GM18861 (cell line): Measurements from ENCODE around the gene ZNF503.

Experiments
- ATAC-seq: cut with Tn5 transposase; IDR thresholded peaks from one replicate; pipeline ENCODE4 v1.9.1; 2021; ENCODE audit not compliant: unreplicated experiment

The ZNF503 gene, protein sequence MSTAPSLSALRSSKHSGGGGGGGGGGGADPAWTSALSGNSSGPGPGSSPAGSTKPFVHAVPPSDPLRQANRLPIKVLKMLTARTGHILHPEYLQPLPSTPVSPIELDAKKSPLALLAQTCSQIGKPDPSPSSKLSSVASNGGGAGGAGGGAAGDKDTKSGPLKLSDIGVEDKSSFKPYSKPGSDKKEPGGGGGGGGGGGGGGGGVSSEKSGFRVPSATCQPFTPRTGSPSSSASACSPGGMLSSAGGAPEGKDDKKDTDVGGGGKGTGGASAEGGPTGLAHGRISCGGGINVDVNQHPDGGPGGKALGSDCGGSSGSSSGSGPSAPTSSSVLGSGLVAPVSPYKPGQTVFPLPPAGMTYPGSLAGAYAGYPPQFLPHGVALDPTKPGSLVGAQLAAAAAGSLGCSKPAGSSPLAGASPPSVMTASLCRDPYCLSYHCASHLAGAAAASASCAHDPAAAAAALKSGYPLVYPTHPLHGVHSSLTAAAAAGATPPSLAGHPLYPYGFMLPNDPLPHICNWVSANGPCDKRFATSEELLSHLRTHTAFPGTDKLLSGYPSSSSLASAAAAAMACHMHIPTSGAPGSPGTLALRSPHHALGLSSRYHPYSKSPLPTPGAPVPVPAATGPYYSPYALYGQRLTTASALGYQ

DNA sequence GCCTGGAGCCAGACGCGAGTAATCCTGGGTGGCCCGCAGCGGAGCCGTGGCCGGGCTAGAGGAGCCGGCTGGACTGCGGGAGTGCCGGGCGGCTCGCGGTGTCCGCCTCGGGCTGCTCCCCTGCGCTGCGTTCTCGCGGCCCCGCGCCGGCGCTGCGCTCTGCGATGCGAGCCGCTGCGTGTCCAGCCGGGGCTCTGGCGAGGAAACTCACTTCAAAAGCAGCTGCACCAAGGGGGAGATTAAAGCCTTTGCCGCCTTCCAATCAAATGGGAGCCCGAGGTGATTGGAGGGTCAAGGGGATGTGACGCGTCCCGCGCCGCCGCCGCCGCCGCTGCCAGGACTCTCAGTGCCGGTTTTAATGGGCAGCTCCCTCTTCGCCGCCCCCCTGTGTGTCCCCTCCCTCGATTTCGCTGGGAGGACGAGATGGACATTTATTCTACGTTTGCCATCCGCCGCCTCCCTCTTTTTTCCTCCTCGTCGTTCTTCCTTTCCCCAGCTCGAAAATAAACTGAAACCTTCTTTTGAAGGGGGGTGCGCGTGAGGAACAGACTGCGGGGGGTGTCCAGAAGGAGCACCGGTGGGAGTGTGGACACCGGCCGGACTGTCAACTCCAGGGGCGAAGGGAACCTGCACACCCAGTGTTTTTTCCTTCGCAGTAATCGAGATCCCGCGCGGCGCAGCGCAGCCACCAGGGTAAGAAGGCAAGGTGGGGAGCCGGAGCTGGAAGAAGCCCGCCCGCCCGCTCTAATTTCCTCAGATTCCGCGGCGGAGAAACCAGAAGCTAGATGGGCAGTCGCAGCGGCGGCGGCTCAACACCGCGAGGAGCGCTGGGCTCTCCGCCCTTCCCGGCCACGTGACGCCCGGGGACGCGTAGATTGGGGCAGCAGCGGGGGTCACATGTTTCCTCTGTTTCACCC, at the start of gene ZNF503:
Gene ZNF503, minus strand, starts transcription at position 196 of the 917 bp plus-strand sequence. CDS start 345 bp downstream, outside the sequence.
- ATAC-seq, result peak; percentile 53

DNA sequence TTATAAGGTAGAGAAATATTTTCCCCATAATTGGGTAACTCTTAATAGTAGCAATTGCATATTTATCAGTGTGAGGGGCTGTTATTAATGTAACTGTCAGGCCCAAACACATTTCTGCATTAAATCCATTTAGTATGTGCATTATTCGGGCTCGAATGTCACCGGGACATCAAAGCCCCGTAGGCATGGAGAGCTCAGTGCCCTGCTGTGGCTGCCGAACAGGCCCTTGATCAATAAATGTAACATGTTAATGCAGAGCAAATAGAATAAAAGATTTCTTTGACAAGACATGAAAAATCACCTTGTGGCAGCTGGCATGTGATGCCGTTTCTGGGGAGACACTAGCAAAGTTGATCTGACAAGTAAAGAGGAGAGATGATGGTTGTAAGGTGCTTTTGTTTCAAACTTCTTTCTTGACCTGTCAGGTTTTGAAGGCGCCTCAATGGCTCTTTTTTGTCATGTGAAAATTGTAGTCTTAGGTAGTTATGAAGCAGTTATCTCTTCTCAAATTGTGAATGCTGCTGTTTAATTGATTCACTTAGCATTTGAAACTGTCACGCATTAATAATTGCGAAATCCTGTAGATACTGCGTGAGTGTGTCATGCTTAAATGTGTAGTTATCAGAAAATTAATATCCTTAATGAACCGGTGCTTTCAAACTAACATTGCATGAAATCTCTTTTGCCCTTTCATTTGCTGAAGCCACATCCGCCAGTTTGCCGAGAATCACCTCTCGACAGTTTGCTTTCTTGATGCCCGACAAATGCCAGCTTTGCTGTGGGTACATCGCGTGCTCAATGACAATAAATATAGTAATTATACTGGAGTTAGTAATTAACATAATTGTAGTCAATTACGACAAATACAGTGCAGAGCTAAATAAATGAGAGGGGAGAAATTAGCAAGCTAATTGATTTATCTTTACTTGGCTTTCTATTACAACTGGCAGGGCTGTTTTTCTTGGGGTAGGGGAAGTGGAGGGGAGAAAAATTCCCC, 49.4 kb upstream of the ZNF503 start:
- no peak for ATAC-seq

DNA sequence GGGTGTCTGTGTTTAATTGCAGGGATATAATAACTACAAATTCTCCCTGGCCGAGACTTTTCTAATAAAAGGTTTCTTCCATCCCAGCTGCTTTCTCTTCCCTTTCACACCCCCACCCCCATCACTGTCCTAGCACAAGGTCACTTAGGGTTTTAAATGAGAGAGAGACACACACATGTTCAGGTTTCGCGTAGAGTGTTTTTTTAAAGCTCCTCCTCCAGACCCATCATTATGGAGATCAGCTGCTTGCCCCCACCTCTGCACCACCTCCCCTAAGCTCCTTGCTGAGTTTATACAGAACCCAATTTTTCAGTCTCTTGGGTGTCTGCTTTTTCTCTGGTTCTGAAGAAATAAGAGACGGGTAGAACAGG, 48.5 kb upstream of the ZNF503 start:
- no peak for ATAC-seq

DNA sequence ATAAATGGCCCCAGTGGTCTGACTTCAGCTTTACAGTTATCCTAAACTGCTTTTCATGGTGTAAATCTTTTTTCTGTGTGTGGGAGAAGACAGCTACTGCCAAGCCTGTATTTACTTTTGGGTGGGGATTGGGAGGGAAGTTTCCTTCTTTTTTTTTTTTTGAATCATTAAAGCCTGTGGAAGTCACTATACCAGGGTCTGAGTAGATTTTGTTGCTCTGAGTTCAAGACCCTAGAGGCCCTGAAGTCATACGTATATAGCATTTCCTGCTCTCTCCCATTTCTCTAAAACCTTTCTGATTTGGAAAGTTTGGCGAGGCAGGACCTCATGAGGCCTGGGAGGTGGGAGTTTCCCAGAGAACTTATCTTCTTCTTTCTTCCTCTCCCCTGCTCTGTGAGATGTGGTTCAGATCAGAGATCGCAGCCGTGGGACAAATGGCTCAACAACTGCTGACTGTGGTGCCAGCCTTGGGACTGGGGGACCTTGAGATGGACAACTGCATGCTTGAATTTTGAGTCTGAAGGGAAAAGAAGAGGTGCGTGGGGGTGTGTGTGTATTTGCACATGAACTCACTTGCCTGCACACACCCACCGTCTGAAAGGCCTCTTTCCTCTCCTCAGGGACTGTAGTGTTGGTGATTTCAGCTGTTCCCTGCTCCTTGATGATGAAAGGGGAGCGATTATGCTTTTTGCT, 48.0 kb upstream of the ZNF503 start:
- ATAC-seq, result no peak

DNA sequence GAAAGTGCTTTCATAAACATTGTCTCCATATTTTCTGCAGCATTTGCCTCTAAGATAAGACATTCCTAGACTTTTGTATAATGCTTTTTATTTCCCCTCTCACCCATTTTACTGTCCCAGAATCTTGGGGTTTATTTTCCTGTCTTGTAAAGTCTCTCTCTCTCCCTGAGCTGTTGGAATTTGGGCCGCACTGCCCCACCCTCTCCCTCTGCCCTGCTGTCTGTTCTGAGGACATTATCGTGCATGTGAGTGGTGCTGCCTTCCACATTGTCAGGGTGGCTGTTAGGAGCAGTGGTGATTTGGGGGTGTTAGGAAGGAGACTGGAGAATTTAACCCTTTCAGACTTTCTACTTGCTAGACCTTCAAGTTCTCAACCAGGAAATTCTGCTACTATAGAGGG, 46.6 kb upstream of the ZNF503 start:
- ATAC-seq, result no peak

DNA sequence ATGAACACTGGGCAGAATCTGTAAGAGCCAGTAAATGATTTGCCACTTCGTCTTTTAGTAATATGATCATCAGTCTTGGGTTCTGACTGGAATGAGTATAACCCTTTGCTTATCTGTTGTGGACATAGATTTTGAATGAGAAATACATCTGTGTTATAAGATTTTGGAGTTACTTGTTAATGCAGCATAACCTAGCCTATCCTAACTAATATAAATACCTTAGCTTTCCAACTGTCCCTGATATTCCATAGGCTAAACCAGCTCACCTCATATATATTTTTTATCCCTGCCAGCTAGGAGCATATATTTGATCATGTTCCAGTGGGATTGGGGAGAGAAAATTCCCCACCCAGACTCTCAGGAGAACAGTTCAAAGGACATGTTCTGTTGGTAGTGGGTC, 44.9 kb upstream of the ZNF503 start:
- no peak for ATAC-seq

DNA sequence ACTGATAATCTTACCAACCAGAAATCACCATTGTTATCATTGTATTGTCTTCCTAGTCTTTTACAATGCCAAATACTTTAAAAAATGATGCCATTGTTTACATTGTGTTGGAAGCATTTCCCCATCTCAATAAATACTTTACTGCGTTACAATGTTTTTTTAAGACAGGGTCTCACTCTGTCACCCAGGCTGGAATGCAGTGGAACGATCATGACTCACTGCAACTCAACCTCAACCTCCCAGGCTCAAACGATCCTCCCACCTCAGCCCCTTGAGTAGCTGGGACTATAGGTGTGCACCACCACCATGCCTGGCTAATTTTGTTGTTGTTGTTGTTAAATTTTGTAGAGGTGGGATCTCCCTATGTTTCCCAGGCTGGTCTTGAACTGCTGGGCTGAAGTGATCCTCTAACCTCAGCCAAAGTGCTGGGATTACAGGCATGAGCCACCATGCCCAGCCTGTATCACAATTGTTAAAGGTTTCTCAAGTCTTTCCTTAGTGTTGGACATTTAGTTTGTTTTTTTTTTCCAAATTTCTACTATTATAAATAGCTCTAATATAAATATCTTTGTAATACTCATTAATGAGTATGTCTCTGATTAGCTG, 43.3 kb upstream of the ZNF503 start:
- ATAC-seq, result no peak

DNA sequence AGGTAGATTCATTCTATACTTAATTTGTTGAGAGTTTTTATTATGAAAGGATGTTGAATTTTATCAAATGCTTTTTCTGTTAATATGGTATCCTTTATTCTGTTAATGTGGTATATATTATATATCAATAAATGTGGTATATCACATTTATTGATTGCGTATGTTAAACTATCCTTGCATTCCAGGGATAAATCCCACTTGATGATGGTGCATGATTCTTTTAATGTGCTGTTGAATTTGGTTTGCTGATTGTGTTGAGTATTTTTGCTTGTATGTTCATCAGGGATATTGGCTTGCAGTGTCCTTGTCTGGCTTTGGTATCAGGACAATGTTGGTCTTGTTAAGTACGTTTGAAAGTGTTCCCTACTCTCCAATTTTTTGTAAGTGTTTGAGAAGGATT, 41.8 kb upstream of the ZNF503 start:
- no peak for ATAC-seq

DNA sequence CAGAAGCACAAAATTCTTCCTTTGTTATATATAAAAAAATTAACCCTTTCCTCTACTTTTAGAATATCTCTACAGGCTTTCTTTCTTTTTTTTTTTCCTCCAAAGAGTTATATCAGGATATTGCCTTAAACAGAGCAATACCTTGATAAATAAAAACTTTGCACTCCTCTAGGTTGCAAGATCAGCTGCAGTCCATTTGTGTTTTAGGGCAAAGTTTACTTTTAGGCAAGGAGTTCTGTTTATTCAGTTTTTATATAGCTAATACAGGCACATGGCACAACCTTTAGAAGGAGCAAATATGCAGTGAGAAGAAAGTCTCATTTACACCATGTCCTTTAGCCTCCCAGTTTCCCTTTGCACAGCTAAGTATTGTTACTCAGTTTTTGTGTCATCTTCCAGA, 40.1 kb upstream of the ZNF503 start:
- ATAC-seq, result no peak

DNA sequence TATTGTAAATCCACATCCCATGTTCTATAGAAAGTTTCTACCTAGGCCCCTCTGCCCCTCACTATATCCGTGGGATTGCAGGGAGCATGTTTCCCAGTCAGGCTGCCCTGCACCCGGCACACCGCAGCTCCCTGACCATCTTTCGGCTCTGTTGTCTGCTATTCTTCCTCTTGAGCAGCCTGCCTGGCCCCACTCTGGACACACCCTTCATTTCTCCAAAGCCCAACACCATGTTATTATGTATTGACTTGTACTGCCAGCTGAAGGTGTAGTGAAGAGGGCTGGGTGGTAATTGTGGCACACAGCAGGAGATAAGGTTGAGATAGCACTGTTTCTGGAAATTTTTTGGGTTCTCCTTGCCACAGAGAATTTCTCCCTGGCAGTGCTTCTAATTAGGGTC, 39.6 kb upstream of the ZNF503 start:
- ATAC-seq, result no peak

DNA sequence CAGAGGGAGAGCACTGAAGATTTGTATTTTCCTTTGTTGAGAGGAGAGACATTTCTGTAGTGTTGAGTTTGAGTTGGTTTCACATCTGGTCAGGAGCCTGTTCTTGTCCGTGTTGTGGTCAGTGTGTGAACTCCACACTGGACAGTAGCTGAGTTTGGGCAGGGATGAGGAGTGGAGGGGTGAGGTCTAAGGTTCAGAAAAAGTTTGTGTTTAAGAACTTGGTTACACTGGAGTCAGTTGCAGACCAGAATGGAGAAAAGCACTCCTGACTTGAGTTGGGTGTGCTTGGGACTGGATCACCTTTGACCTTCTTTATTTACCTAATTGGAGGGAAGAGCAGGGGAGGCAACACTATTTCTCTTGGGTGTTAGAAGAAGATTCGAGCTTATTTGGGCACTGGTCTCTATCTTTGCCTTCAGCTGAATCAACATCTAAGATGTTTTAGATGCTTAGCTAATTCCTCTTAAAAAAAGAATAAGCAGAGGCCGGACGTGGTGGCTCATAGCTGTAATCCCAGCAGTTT, 38.8 kb upstream of the ZNF503 start:
- no peak for ATAC-seq

DNA sequence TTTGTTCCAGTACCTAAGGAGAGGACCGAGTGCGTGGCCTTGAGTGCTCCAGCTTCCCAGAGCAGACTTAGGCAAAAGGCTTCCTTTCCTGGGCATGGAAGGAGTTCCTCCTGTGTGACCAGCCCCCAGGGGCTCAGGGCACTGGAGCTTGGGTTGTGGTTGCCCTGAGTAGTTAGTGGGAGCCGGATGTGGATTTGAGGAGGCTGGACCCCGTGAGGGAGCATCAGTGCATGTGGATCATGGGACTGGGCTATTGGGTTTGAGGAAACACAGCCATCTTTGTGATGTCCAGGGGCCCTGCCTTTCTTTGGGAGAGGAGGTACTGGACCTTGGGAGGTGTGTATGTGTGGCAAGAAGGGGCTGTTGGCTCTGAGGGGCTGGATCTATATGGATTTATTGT, 38.2 kb upstream of the ZNF503 start:
- no peak for ATAC-seq

DNA sequence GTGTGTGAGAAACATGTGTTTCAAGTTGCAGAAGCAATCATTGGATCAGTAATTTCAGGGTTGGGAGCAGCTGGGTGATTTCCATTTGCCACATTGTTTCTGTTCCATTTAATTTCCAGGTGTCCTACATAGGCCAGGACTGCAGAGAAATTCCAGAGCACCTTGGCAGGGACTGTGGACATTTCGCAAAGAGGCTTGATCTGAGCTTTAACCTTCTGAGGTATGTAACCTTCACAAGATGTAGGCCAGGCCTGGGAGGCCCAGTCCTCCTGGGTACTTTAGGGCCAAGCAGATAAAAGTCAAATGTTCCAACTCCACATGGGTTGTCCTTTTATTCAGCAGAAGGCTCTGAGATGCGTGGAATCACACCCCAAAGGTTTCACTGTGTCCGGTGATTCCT, 36.7 kb upstream of the ZNF503 start:
- no peak for ATAC-seq

DNA sequence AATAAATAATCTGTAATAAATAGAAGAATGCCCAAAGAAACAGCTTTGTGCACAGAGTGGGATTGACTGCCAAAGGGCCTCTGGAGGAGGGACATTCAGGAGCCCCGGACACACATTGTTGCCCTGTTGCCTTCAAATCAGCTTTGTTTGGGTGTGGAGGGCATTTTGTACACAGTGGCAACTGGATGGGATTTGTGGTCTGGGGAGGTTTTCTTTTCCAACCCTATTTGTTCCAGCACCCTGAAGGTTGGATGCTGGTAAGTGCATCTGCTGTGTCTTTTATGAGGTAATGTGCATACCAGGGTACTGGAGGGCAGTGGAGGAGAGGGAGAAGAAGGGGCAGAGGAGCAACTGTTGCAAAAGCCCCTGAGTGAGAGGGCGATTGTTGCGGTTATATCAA, 36.1 kb upstream of the ZNF503 start:
- no peak for ATAC-seq

DNA sequence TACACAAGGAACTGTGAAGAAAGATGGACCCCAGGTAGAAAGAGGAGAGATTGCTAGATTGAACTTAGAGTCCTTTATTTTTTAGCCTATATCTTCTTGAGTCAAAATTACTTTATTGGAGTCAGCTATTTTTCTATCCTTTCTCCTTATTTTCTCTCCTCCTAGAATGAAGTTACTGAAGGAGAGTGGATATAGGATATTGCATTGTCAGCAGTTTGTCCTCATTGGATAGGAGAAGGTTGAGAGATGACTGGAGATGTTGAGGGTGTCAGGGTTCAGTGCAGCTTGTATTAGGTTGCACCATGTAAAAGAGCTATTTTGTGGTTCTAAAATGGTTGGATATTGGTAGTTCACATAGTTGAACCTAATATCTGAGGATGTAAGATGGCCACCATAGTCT, 35.3 kb upstream of the ZNF503 start:
- ATAC-seq, result no peak

DNA sequence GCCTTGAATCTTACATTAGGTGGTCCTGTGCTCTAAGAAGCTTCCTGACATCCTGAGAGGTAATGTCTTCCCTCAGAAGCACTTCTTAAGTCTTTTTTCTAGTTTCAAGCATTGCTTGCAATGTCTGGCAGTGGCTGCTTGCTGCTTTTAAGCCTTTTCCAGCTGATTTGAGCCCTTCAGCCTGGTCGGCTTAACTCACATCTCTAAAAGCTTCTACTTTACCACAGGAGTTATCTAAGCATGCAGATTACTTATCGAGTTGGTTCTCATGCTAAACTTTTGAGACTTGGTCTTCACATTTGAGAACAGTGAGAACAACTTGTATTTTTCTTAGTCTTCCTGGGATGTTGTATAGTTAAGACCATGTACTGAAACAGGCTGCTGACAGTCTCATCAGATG, 33.7 kb upstream of the ZNF503 start:
- ATAC-seq, result no peak

DNA sequence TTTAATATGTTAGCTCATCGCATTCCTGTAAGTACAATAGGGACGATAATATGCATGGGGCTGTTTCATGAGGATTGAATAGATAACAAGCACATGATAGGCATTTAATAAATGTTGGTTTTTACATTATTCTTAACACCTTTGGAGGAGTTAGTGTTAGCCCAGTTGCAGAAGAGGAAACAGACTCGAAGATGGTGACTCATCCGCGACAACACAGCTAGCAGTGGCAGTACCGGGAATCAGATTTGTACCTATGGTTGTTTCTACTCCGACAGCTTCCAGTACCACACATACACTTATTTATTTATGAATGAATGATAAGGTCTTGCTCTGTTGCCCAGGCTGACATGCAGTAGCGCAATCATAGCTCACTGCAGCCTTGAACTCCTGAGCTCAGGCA, 32.7 kb upstream of the ZNF503 start:
- no peak for ATAC-seq

DNA sequence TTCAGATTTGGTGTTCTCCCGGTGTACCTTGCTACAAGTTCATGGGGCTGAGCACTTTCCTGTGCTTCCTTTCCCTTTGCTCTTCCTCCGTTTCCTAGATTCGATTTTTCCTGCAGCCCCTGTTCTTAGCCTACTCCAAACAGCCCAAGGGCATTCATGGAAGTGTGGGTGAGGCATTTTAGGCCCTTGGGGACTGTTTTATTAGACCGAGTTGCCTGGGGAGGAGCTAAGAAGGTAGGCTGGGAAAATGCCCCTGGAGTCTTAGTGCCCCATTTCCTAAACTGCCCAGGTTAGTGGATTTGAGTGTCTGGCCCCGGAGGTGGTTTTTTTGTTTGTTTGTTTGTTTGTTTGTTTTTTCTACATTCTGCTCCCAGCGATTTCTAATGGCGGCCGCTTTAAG, 31.7 kb upstream of the ZNF503 start:
- no peak for ATAC-seq

DNA sequence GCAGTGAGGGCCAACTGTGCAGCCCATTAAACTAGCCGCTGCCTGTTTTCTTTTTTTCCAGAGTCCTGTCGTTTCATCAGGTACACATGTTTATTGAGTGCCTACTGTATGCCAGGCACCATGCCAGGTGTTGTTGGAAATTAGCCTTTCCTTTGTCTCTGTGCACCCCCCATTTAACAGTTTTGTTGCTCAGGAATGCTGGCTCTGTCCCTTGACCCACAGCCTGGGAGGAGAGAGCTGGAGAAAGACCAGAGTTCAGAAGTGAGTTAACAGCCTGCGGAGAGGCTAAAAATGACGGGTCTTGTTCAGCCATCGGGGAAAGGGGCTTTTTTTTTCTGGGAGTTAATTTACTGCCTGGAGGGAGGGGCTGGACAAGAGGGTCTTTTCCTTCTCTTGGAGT, 31.2 kb upstream of the ZNF503 start:
- ATAC-seq, result no peak
